Trophoblast cell (in vitro differentiated cells and primary cell): ENCODE data around the gene GTF3C1.

Experiments used
- DNase-seq, 2 donors: peaks; one replicate each; pipeline ENCODE4 v3.0.0-alpha.2; 2016
- H2AFZ ChIP-seq: 2 replicates; pipeline ENCODE4 v1.6.1; 2013; ENCODE audit warnings: low read length, moderate library complexity, mild to moderate bottlenecking; ENCODE audit not compliant: insufficient read depth, poor library complexity
- H2AK5ac ChIP-seq: 2 replicates; pipeline ENCODE4 v1.6.1; 2013; ENCODE audit warnings: mild to moderate bottlenecking, low read length
- H2BK120ac ChIP-seq: 2 replicates; pipeline ENCODE4 v1.6.1; 2013; ENCODE audit warnings: low read length, mild to moderate bottlenecking, moderate library complexity; ENCODE audit not compliant: insufficient read depth, poor library complexity
- H2BK12ac ChIP-seq: 2 replicates; pipeline ENCODE4 v1.6.1; 2013; ENCODE audit warnings: mild to moderate bottlenecking, low read length, moderate library complexity
- H2BK5ac ChIP-seq: 2 replicates; pipeline ENCODE4 v1.6.1; 2013; ENCODE audit warnings: low read length, low read depth, moderate library complexity, mild to moderate bottlenecking; ENCODE audit not compliant: poor library complexity
- H3K14ac ChIP-seq: 2 replicates; pipeline ENCODE4 v1.6.1; 2013; ENCODE audit warnings: mild to moderate bottlenecking, low read length
- H3K18ac ChIP-seq: 2 replicates; pipeline ENCODE4 v1.6.1; 2013; ENCODE audit warnings: mild to moderate bottlenecking, low read length
- H3K23ac ChIP-seq: 2 replicates; pipeline ENCODE4 v1.6.1; 2013; ENCODE audit warnings: low read length
- H3K27ac ChIP-seq: 2 replicates; pipeline ENCODE4 v1.5.1; 2013; ENCODE audit warnings: low read depth, mild to moderate bottlenecking, inconsistent platforms, low read length, moderate library complexity
- H3K27me3 ChIP-seq: 2 replicates; pipeline ENCODE4 v1.6.1; 2013; ENCODE audit warnings: inconsistent platforms, mild to moderate bottlenecking, low read length, moderate library complexity; ENCODE audit not compliant: insufficient read depth
- H3K36me3 ChIP-seq, 2 experiments: 1 replicate in 1 of 2; 2 replicates in 1 of 2; pipeline ENCODE4 v1.6.1; 2013; ENCODE audit warnings: low read length in 2 of 2, mild to moderate bottlenecking in 2 of 2, moderate library complexity in 1 of 2; ENCODE audit not compliant: insufficient read depth in 2 of 2, control insufficient read depth in 1 of 2
- H3K4ac ChIP-seq: 2 replicates; pipeline ENCODE4 v1.6.1; 2013; ENCODE audit warnings: low read depth, mild to moderate bottlenecking, low read length, moderate library complexity
- H3K4me1 ChIP-seq, 2 experiments: 1 replicate in 1 of 2; 2 replicates in 1 of 2; pipeline ENCODE4 v1.6.1; 2013; ENCODE audit warnings: low read length in 2 of 2, mild to moderate bottlenecking in 2 of 2, moderate library complexity in 1 of 2; ENCODE audit not compliant: insufficient read depth in 2 of 2, control insufficient read depth in 1 of 2
- H3K4me2 ChIP-seq: 2 replicates; pipeline ENCODE4 v1.6.1; 2013; ENCODE audit warnings: inconsistent platforms, mild to moderate bottlenecking, low read length, moderate library complexity
- H3K4me3 ChIP-seq: 2 replicates; pipeline ENCODE4 v1.5.1; 2013; ENCODE audit warnings: mild to moderate bottlenecking, low read depth, low read length, inconsistent platforms
- H3K79me1 ChIP-seq: one replicate; pipeline ENCODE4 v1.6.1; 2013; ENCODE audit warnings: low read length
- H3K79me2 ChIP-seq: 2 replicates; pipeline ENCODE4 v1.6.1; 2013; ENCODE audit warnings: low read length, mild to moderate bottlenecking; ENCODE audit not compliant: control insufficient read depth, insufficient read depth, poor library complexity
- H3K9ac ChIP-seq: 2 replicates; pipeline ENCODE4 v1.6.1; 2013; ENCODE audit warnings: mild to moderate bottlenecking, low read length
- H3K9me3 ChIP-seq: 2 replicates; pipeline ENCODE4 v1.6.1; 2013; ENCODE audit warnings: low read depth, mild to moderate bottlenecking, control low read depth, inconsistent platforms, low read length; ENCODE audit not compliant: insufficient read depth
- H4K12ac ChIP-seq: 2 replicates; pipeline ENCODE4 v1.6.1; 2013; ENCODE audit warnings: low read depth, mild to moderate bottlenecking, low read length, moderate library complexity
- H4K8ac ChIP-seq: 2 replicates; pipeline ENCODE4 v1.6.1; 2013; ENCODE audit warnings: low read depth, mild to moderate bottlenecking, low read length, moderate library complexity
- H4K91ac ChIP-seq: one replicate; pipeline ENCODE4 v1.6.1; 2013; ENCODE audit warnings: low read depth, mild to moderate bottlenecking, low read length, moderate library complexity
- WGBS: extraction: QIAGEN DNeasy Blood & Tissue Kit; methylation state at CpG from one replicate; pipeline ENCODE4 v1.1.7; 2013; ENCODE audit warnings: missing lambda C conversion rate; ENCODE audit not compliant: insufficient read length, insufficient coverage; ENCODE audit errors: extremely low coverage; 5-methylcytosine and 5-hydroxymethylcytosine counted together

Gene GTF3C1

DNA sequence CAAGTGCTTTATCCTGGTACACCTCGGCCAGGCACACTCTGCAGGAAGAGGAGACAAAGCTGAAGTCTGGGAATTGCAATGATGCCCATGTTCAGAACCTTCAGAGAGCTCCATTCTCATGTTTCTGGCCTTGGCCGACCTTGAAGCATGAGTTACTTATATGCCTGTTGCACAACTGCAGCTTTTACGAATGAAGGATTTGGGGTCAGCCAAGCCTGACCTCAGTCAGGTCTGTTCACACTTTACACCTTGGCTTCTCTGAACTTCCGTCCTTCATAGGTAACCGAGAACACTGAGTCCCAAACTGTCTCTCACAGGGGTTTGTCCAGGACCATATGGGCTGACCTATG lies 66.7 kb downstream of the GTF3C1 start:
- no peak overlapping the region for H3K4me2 ChIP-seq
- H2AFZ ChIP-seq: no peak overlapping the region
- H3K27me3 ChIP-seq: no peaks in the 10 kb centered on the region
- H2BK5ac ChIP-seq: no peak overlapping the region
- H4K12ac ChIP-seq: no peak overlapping the region
- no peak overlapping the region for H3K18ac ChIP-seq
- H3K4ac ChIP-seq: no peak overlapping the region
- H3K27ac ChIP-seq: no peak overlapping the region
- WGBS: no CpG with 5 or more reads among the region's 5 CpGs
- H3K79me2 ChIP-seq: no peaks in the 10 kb centered on the region
- no peak overlapping the region for H3K23ac ChIP-seq
- no peaks in the 10 kb centered on the region for H3K9me3 ChIP-seq
- no peak overlapping the region for H2AK5ac ChIP-seq
- no peak overlapping the region for H4K91ac ChIP-seq
- no peak for DNase-seq
- H3K4me3 ChIP-seq: no peak overlapping the region
- H4K8ac ChIP-seq: no peak overlapping the region
- H3K14ac ChIP-seq: no peak overlapping the region
- no peak overlapping the region for H3K9ac ChIP-seq
- peaks cover 58 to 81% of the 10 kb centered on the region in 2 experiments for H3K36me3 ChIP-seq
- H3K4me1 ChIP-seq: no peaks in the 10 kb centered on the region
- H3K79me1 ChIP-seq: no peaks in the 10 kb centered on the region
- H2BK12ac ChIP-seq: no peak overlapping the region
- no peak overlapping the region for H2BK120ac ChIP-seq

- Histone ChIP-seq H3K4me1 (no peaks in the 10 kb centered on the region), H3K79me1 (no peaks in the 10 kb centered on the region), H3K9me3 (no peaks in the 10 kb centered on the region), H2BK5ac (no peak overlapping the region), H3K4ac (no peak overlapping the region), H3K9ac (no peak overlapping the region), H3K18ac (no peak overlapping the region), H3K27me3 (no peaks in the 10 kb centered on the region), H2AFZ (no peak overlapping the region), H3K27ac (no peak overlapping the region), H4K12ac (no peak overlapping the region), H3K79me2 (no peaks in the 10 kb centered on the region), H3K14ac (no peak overlapping the region), H2AK5ac (no peak overlapping the region), H4K91ac (no peak overlapping the region), H3K36me3 (peaks cover 59 to 80% of the 10 kb centered on the region in 2 experiments), H4K8ac (no peak overlapping the region), H2BK12ac (no peak overlapping the region), H3K23ac (no peak overlapping the region), H2BK120ac (no peak overlapping the region), H3K4me3 (no peak overlapping the region), H3K4me2 (no peak overlapping the region)
- no peak for DNase-seq
- WGBS: no CpG with 5 or more reads among the region's 10 CpGs
These were observed 67.2 kb downstream of the GTF3C1 start for GRCh38 chr16:27482397-27483087.

GRCh38 chr16:27481282-27481934 lies 68.3 kb downstream of the GTF3C1 start:
- H2BK5ac ChIP-seq: no peak overlapping the region
- peaks cover 61 to 74% of the 10 kb centered on the region in 2 experiments for H3K36me3 ChIP-seq
- H2AFZ ChIP-seq: no peak overlapping the region
- no peak overlapping the region for H4K8ac ChIP-seq
- no CpG with 5 or more reads among the region's 15 CpGs for WGBS
- no peak overlapping the region for H2BK12ac ChIP-seq
- no peak for DNase-seq
- no peak overlapping the region for H3K14ac ChIP-seq
- no peak overlapping the region for H3K9ac ChIP-seq
- no peaks in the 10 kb centered on the region for H3K9me3 ChIP-seq
- H3K4me1 ChIP-seq: no peaks in the 10 kb centered on the region
- no peak overlapping the region for H2AK5ac ChIP-seq
- no peak overlapping the region for H3K4ac ChIP-seq
- no peak overlapping the region for H4K12ac ChIP-seq
- no peak overlapping the region for H3K23ac ChIP-seq
- no peak overlapping the region for H4K91ac ChIP-seq
- H3K27ac ChIP-seq: no peak overlapping the region
- H3K79me2 ChIP-seq: no peaks in the 10 kb centered on the region
- H3K4me3 ChIP-seq: no peak overlapping the region
- no peak overlapping the region for H3K18ac ChIP-seq
- no peak overlapping the region for H2BK120ac ChIP-seq
- H3K4me2 ChIP-seq: no peak overlapping the region
- H3K27me3 ChIP-seq: no peaks in the 10 kb centered on the region
- H3K79me1 ChIP-seq: no peaks in the 10 kb centered on the region

GRCh38 chr16:27480761-27481160 lies 69.0 kb downstream of the GTF3C1 start:
- Histone ChIP-seq H2BK5ac (no peak overlapping the region), H3K27me3 (no peaks in the 10 kb centered on the region), H2AK5ac (no peak overlapping the region), H2AFZ (no peak overlapping the region), H3K27ac (no peak overlapping the region), H3K4me3 (no peak overlapping the region), H4K12ac (no peak overlapping the region), H3K4ac (no peak overlapping the region), H2BK120ac (no peak overlapping the region), H3K9me3 (peaks cover 2% of the 10 kb centered on the region), H3K14ac (no peak overlapping the region), H3K4me2 (no peak overlapping the region), H3K18ac (no peak overlapping the region), H3K79me2 (no peaks in the 10 kb centered on the region), H2BK12ac (no peak overlapping the region), H3K4me1 (peaks cover 2 to 5% of the 10 kb centered on the region in 2 experiments), H4K8ac (no peak overlapping the region), H4K91ac (no peak overlapping the region), H3K36me3 (peaks cover 59 to 75% of the 10 kb centered on the region in 2 experiments), H3K9ac (no peak overlapping the region), H3K79me1 (no peaks in the 10 kb centered on the region), H3K23ac (no peak overlapping the region)
- no CpG with 5 or more reads among the region's 7 CpGs for WGBS
- no peak for DNase-seq
